ENCODE results near the gene PRPF19.

DNA sequence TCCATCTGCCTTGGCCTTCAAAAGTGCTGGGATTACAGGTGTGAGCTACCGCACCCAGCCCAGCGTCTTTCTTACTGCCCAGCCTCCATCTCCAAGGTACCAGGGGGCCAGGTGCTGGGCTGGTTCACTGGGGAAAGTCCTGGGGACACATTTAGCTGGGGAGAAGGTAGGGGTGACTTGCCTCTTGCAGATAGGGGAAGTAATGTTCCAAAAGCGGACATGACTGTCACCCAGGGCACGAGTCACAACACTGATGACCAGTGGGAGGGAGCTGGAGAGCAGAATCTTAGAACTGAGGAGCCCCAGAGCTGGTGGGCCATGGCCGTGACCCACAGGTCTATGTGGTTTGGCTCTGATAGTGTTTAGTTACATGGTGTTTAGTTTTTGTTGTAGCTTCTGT is 48.0 kb upstream of the PRPF19 start:
- no peak for TF ChIP-seq POLR2AphosphoS5 (IDR thresholded peaks at IDR 0.05)
- TF ChIP-seq, protein P1, sequence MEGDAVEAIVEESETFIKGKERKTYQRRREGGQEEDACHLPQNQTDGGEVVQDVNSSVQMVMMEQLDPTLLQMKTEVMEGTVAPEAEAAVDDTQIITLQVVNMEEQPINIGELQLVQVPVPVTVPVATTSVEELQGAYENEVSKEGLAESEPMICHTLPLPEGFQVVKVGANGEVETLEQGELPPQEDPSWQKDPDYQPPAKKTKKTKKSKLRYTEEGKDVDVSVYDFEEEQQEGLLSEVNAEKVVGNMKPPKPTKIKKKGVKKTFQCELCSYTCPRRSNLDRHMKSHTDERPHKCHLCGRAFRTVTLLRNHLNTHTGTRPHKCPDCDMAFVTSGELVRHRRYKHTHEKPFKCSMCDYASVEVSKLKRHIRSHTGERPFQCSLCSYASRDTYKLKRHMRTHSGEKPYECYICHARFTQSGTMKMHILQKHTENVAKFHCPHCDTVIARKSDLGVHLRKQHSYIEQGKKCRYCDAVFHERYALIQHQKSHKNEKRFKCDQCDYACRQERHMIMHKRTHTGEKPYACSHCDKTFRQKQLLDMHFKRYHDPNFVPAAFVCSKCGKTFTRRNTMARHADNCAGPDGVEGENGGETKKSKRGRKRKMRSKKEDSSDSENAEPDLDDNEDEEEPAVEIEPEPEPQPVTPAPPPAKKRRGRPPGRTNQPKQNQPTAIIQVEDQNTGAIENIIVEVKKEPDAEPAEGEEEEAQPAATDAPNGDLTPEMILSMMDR (IDR thresholded peaks at IDR 0.05), result no peak

Measured in gastroesophageal sphincter (tissue), 3 donors.